KMS-11 (cell line): Measurements from ENCODE around the gene MUTYH.

Experiments used
- H2AFZ ChIP-seq: fragments of 200-600 bp; sonication (generic); 2 replicates; pipeline ENCODE4 v1.6.1; 2016; ENCODE audit warnings: antibody characterized with exemption, mixed run types, low read depth
- H3K27ac ChIP-seq: fragments of 200-600 bp; sonication (generic); 2 replicates; pipeline ENCODE4 v1.6.1; 2016; ENCODE audit warnings: mild to moderate bottlenecking, mixed run types
- H3K27me3 ChIP-seq: fragments of 200-600 bp; sonication (generic); 2 replicates; pipeline ENCODE4 v1.6.1; 2017; ENCODE audit warnings: mild to moderate bottlenecking, low read depth, mixed run types, moderate library complexity; ENCODE audit not compliant: insufficient read depth
- H3K36me3 ChIP-seq: fragments of 200-600 bp; sonication (generic); 2 replicates; pipeline ENCODE4 v1.6.1; 2017; ENCODE audit warnings: mild to moderate bottlenecking, mixed run types; ENCODE audit not compliant: insufficient read depth
- H3K4me1 ChIP-seq: fragments of 200-600 bp; sonication (generic); 2 replicates; pipeline ENCODE4 v1.6.1; 2016; ENCODE audit warnings: mild to moderate bottlenecking, low read depth, mixed run types; ENCODE audit not compliant: poor library complexity, severe bottlenecking
- H3K4me2 ChIP-seq: fragments of 200-600 bp; sonication (generic); 2 replicates; pipeline ENCODE4 v1.7.0; 2016; ENCODE audit warnings: mild to moderate bottlenecking, mixed run types
- H3K4me3 ChIP-seq: fragments of 200-600 bp; sonication (generic); IDR thresholded peaks from 2 replicates; pipeline ENCODE4 v1.6.1; 2017; ENCODE audit warnings: low read depth, low read length, mixed read lengths; ENCODE audit not compliant: insufficient read depth
- H3K79me2 ChIP-seq: fragments of 200-600 bp; sonication (generic); 2 replicates; pipeline ENCODE4 v1.6.1; 2016; ENCODE audit warnings: low read depth, mixed run types; ENCODE audit not compliant: insufficient read depth
- H3K9ac ChIP-seq: fragments of 200-600 bp; sonication (generic); 2 replicates; pipeline ENCODE4 v1.6.1; 2016; ENCODE audit warnings: mild to moderate bottlenecking, mixed run types
- H4K20me1 ChIP-seq: fragments of 200-600 bp; sonication (generic); 2 replicates; pipeline ENCODE4 v1.6.1; 2016; ENCODE audit warnings: mild to moderate bottlenecking, mixed run types; ENCODE audit not compliant: insufficient read depth
- TF ChIP-seq, protein P1 (sequence below): fragments of 200-600 bp; sonication (generic); conservative IDR thresholded peaks from 2 replicates; pipeline ENCODE4 v1.6.1; 2017; ENCODE audit warnings: low read depth, mild to moderate bottlenecking, antibody characterized with exemption, low read length, moderate library complexity, mixed read lengths

The MUTYH gene

DNA sequence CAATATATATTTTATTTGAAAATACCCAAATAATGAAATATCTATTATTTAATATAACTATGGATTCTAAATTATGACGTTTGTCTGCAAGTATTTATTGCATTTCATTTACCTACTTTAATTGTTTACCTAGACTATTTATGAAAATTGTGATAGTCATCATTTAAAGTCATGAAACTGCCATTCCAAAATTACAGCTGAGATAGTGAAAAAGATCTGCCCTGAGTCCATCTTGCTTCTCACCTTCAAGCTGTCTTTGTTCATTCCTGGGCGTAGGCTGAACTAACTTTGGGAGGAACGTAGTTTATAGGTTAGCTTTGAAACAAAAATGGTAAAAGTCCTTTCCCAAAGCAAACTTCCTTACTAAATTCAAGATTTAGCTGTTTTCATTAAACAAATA lies 26.0 kb downstream of the MUTYH start:
- Histone ChIP-seq H2AFZ (no peak overlapping the region), H4K20me1 (no peaks in the 10 kb centered on the region), H3K4me1 (no peaks in the 10 kb centered on the region), H3K27ac (no peak overlapping the region), H3K9ac (no peak overlapping the region), H3K4me3 (no peak overlapping the region), H3K4me2 (no peak overlapping the region), H3K79me2 (no peaks in the 10 kb centered on the region), H3K27me3 (no peaks in the 10 kb centered on the region), H3K36me3 (no peaks in the 10 kb centered on the region)
- TF ChIP-seq, protein P1, sequence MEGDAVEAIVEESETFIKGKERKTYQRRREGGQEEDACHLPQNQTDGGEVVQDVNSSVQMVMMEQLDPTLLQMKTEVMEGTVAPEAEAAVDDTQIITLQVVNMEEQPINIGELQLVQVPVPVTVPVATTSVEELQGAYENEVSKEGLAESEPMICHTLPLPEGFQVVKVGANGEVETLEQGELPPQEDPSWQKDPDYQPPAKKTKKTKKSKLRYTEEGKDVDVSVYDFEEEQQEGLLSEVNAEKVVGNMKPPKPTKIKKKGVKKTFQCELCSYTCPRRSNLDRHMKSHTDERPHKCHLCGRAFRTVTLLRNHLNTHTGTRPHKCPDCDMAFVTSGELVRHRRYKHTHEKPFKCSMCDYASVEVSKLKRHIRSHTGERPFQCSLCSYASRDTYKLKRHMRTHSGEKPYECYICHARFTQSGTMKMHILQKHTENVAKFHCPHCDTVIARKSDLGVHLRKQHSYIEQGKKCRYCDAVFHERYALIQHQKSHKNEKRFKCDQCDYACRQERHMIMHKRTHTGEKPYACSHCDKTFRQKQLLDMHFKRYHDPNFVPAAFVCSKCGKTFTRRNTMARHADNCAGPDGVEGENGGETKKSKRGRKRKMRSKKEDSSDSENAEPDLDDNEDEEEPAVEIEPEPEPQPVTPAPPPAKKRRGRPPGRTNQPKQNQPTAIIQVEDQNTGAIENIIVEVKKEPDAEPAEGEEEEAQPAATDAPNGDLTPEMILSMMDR, result no peak

DNA sequence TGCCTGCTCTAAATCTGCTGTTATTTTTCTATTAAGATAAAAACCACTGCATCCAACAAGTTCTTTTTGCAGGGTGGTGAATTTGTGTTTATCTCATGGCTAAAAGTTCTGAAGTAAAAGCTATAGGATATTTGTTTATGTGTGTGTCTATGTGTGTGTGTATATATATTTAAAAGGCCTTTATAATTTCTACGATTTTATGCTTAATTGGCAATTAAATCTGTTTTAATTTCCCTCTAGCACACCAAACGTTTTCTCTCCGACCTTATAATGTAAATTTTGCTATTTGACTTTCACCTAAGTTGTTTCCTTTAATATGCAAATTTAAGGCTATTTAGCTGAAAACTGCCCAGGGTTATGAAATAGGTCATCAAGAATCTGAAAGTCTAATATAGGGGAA lies 33.3 kb downstream of the MUTYH start:
- no peaks in the 10 kb centered on the region for H3K36me3 ChIP-seq
- no peaks in the 10 kb centered on the region for H3K79me2 ChIP-seq
- H3K27ac ChIP-seq, result no peak overlapping the region
- H3K27me3 ChIP-seq, result no peaks in the 10 kb centered on the region
- TF ChIP-seq, protein P1, result no peak
- no peak overlapping the region for H3K4me3 ChIP-seq
- no peaks in the 10 kb centered on the region for H4K20me1 ChIP-seq
- no peak overlapping the region for H3K4me2 ChIP-seq
- peaks cover 10% of the 10 kb centered on the region for H3K4me1 ChIP-seq
- H3K9ac ChIP-seq, result no peak overlapping the region
- no peak overlapping the region for H2AFZ ChIP-seq

DNA sequence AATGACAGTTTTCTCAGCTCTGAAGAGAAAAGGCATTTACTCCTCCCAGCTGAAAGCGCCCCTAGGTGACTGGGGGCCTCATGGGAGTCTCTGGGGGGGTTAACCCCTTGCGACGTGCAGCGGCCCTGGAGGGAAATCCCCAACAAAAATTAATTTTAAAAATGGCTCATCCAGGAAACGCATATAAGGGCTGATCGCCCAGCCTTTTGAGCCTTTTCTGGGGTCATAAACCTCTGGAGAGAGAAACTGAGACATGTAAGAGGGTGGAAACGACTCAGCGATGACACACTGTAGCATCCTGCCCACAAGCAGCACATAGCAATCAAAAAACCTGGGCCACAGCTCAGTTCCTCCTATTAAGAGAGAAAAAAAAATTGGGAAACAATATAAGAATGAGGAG lies 33.9 kb downstream of the MUTYH start:
- Histone ChIP-seq H3K9ac (no peak overlapping the region), H3K36me3 (no peaks in the 10 kb centered on the region), H3K27me3 (no peaks in the 10 kb centered on the region), H3K4me2 (no peak overlapping the region), H3K4me3 (no peak overlapping the region), H2AFZ (no peak overlapping the region), H4K20me1 (no peaks in the 10 kb centered on the region), H3K4me1 (peaks cover 10% of the 10 kb centered on the region), H3K27ac (no peak overlapping the region), H3K79me2 (no peaks in the 10 kb centered on the region)
- TF ChIP-seq, protein P1, result no peak

DNA sequence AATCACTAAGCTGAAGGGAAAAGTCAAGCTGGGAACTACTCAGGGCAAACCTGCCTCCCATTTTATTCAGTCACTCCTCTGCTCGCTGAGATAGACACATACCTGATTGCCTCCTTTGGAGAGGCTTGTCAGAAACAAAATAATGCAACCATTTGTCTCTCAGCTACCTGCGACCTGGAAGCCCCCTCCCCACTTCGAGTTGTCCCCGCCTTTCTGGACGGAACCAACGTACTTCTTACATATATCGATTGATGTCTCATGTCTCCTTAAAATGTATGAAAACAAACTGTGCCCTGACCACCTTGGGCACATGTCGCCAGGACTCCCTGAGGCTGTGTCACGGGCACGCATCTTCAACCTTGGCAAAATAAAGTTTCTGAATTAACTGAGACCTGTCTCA lies 35.0 kb downstream of the MUTYH start:
- TF ChIP-seq, protein P1, result no peak
- Histone ChIP-seq H3K4me1 (peaks cover 14% of the 10 kb centered on the region), H3K36me3 (no peaks in the 10 kb centered on the region), H3K9ac (no peak overlapping the region), H3K27ac (no peak overlapping the region), H2AFZ (peak overlapping the region; percentile 74; the same call in 1 of the 2 replicates), H3K79me2 (no peaks in the 10 kb centered on the region), H4K20me1 (no peaks in the 10 kb centered on the region), H3K27me3 (no peaks in the 10 kb centered on the region), H3K4me2 (0 out of 2 replicates have a peak overlapping the region, but pooled peaks have one; percentile 94), H3K4me3 (no peak overlapping the region)
